HEK293 (cell line): ENCODE results near the gene PSMD5.

Experiments used
- CTCF ChIP-seq: fragments of 450-650 bp; formaldehyde crosslinking; IDR thresholded peaks from 2 replicates; pipeline ENCODE4 v1.5.1; 2016; ENCODE audit warnings: missing biosample characterization, missing genetic modification characterization
- HOXA7 ChIP-seq: sonication (generic); formaldehyde crosslinking; IDR thresholded peaks from 2 replicates; pipeline ENCODE4 v1.8.1; 2022; ENCODE audit warnings: missing genetic modification reagents, borderline replicate concordance
- HOXD13 ChIP-seq: sonication (generic); formaldehyde crosslinking; IDR thresholded peaks from 2 replicates; pipeline ENCODE4 v1.8.0; 2022; ENCODE audit warnings: missing genetic modification reagents, borderline replicate concordance
- YY1 ChIP-seq: fragments of 450-650 bp; formaldehyde crosslinking; IDR thresholded peaks from 2 replicates; pipeline ENCODE4 v1.5.1; 2018; ENCODE audit warnings: missing biosample characterization, missing genetic modification characterization
- YY2 ChIP-seq: fragments of 450-650 bp; formaldehyde crosslinking; IDR thresholded peaks from 2 replicates; pipeline ENCODE4 v1.5.1; 2016; ENCODE audit warnings: missing biosample characterization, missing genetic modification characterization
- ZNF155 ChIP-seq: fragments of 450-650 bp; formaldehyde crosslinking; IDR thresholded peaks from 2 replicates; pipeline ENCODE4 v1.5.1; 2016; ENCODE audit warnings: missing biosample characterization, missing genetic modification characterization
- ZNF223 ChIP-seq: fragments of 450-650 bp; formaldehyde crosslinking; IDR thresholded peaks from 2 replicates; pipeline ENCODE4 v1.5.1; 2016; ENCODE audit warnings: missing biosample characterization, missing genetic modification characterization
- ZSCAN30 ChIP-seq: fragments of 450-650 bp; IDR thresholded peaks from 2 replicates; pipeline ENCODE4 v1.5.1; 2018; ENCODE audit warnings: missing biosample characterization, mild to moderate bottlenecking, missing genetic modification characterization, moderate library complexity
- TF ChIP-seq, protein P1 (sequence below): fragments of 450-650 bp; formaldehyde crosslinking; IDR thresholded peaks from 2 replicates; pipeline ENCODE4 v1.5.1; 2017; ENCODE audit warnings: missing biosample characterization, mild to moderate bottlenecking, missing genetic modification characterization, moderate library complexity
- TF ChIP-seq, protein P2 (sequence below): fragments of 450-650 bp; formaldehyde crosslinking; IDR thresholded peaks from 2 replicates; pipeline ENCODE4 v1.5.1; 2016; ENCODE audit warnings: missing biosample characterization, missing genetic modification characterization

- TF ChIP-seq HOXA7: no peak
- no peak for TF ChIP-seq ZSCAN30 (tag by site-specific recombination)
- no peak for TF ChIP-seq CTCF (tag by site-specific recombination)
- no peak for TF ChIP-seq YY1 (tag by site-specific recombination)
- TF ChIP-seq, protein P1, sequence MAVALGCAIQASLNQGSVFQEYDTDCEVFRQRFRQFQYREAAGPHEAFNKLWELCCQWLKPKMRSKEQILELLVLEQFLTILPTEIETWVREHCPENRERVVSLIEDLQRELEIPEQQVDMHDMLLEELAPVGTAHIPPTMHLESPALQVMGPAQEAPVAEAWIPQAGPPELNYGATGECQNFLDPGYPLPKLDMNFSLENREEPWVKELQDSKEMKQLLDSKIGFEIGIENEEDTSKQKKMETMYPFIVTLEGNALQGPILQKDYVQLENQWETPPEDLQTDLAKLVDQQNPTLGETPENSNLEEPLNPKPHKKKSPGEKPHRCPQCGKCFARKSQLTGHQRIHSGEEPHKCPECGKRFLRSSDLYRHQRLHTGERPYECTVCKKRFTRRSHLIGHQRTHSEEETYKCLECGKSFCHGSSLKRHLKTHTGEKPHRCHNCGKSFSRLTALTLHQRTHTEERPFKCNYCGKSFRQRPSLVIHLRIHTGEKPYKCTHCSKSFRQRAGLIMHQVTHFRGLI (tag by site-specific recombination): no peak
- TF ChIP-seq ZNF223: no peak
- TF ChIP-seq, protein P2, sequence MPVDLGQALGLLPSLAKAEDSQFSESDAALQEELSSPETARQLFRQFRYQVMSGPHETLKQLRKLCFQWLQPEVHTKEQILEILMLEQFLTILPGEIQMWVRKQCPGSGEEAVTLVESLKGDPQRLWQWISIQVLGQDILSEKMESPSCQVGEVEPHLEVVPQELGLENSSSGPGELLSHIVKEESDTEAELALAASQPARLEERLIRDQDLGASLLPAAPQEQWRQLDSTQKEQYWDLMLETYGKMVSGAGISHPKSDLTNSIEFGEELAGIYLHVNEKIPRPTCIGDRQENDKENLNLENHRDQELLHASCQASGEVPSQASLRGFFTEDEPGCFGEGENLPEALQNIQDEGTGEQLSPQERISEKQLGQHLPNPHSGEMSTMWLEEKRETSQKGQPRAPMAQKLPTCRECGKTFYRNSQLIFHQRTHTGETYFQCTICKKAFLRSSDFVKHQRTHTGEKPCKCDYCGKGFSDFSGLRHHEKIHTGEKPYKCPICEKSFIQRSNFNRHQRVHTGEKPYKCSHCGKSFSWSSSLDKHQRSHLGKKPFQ (tag by site-specific recombination): no peak
- no peak for TF ChIP-seq YY2 (tag by site-specific recombination)
- TF ChIP-seq HOXD13 (CRISPR knock-in tag): no peak
- no peak for TF ChIP-seq ZNF155 (tag by site-specific recombination)
Observed at GRCh38 chr9:120778758-120779157, 64.0 kb downstream of the PSMD5 start.
